Measurements from ENCODE around the gene PEX5L.

DNA sequence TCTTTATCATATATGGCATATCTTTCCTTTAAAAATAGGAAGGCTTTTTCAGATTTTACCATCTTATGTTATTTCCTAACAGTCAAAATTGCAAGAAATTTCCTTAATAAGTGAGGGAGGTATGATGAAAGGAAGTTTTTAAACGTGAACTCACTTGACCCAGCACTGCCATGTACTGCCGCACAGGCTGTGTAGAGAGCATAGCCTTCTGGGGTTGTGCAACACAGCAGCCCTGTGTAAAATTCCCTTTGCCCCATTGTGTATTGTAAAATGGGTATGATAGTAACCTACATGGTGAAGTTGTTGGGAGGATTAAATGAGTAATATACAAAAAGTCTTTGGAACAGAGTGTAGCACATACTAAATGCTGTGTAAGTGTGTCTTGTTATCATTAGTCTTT is 78.6 kb downstream of the PEX5L start:
- TF ChIP-seq, protein P1, sequence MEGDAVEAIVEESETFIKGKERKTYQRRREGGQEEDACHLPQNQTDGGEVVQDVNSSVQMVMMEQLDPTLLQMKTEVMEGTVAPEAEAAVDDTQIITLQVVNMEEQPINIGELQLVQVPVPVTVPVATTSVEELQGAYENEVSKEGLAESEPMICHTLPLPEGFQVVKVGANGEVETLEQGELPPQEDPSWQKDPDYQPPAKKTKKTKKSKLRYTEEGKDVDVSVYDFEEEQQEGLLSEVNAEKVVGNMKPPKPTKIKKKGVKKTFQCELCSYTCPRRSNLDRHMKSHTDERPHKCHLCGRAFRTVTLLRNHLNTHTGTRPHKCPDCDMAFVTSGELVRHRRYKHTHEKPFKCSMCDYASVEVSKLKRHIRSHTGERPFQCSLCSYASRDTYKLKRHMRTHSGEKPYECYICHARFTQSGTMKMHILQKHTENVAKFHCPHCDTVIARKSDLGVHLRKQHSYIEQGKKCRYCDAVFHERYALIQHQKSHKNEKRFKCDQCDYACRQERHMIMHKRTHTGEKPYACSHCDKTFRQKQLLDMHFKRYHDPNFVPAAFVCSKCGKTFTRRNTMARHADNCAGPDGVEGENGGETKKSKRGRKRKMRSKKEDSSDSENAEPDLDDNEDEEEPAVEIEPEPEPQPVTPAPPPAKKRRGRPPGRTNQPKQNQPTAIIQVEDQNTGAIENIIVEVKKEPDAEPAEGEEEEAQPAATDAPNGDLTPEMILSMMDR (IDR thresholded peaks at IDR 0.05): no peak
- TF ChIP-seq EZH2 (IDR thresholded peaks at IDR 0.05; ENCODE audit: borderline replicate concordance, insufficient read depth, low read depth, low read length, poor library complexity, severe bottlenecking): no peak
